HG02981 (cell line): ENCODE results near the gene MALRD1.

Experiments used
- ATAC-seq: cut with Tn5 transposase; IDR thresholded peaks from one replicate; pipeline ENCODE4 v1.9.1; 2021; ENCODE audit warnings: mild to moderate bottlenecking, moderate library complexity; ENCODE audit not compliant: unreplicated experiment

MALRD1 gene

GRCh38 chr10:19098803-19099202, 50.2 kb downstream of the MALRD1 start:
- ATAC-seq: no peak

GRCh38 chr10:19107406-19107805, 58.8 kb downstream of the MALRD1 start:
- ATAC-seq: no peak

GRCh38 chr10:19111501-19112267, 63.1 kb downstream of the MALRD1 start:
- no peak for ATAC-seq

GRCh38 chr10:19117438-19117837, 68.8 kb downstream of the MALRD1 start:
- ATAC-seq: no peak

GRCh38 chr10:19119191-19119590, 70.6 kb downstream of the MALRD1 start:
- no peak for ATAC-seq

- ATAC-seq: no peak
Measured at GRCh38 chr10:19120381-19120908, 71.8 kb downstream of the MALRD1 start.

DNA sequence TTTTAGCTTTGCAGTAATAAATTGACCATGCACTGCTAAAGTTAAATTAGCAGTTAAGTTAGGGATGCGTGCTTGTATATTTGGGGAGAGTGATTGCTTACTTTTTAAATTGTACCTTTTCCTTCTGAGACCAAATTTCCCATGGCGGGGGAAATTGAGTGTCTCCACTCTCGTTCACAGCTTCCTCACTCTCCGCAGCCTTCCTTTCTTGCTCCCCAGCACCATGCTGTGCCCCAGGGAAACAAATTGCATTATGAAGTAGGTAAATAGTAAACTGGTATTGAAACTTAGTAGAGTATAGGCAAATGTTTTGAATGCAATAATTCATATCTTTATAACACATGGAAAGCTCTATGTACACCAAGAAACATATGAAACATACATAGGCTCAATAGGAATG, 85.4 kb downstream of the MALRD1 start:
- no peak for ATAC-seq

DNA sequence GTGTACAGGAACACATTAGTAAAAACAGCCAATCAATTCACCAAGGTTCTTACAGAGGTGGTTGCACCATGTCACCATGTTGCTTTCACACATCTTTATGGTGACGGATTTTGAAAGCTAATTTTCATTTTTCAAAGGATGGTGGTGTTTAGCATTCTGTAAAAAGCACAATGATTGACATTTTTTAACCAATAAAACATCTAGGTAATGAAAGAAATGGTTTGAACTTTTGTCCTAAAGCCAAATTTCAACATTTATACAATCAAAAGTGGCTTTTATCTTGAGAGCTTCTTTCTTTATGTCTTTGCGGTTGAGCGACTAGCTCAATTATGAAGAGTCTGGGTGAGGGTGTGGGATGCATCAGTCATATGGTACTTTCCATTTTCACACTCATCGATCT, 94.4 kb downstream of the MALRD1 start:
- ATAC-seq: no peak

GRCh38 chr10:19144206-19144605, 95.6 kb downstream of the MALRD1 start:
- no peak for ATAC-seq

- ATAC-seq: no peak
Measured at GRCh38 chr10:19154375-19154774, 105.8 kb downstream of the MALRD1 start.

DNA sequence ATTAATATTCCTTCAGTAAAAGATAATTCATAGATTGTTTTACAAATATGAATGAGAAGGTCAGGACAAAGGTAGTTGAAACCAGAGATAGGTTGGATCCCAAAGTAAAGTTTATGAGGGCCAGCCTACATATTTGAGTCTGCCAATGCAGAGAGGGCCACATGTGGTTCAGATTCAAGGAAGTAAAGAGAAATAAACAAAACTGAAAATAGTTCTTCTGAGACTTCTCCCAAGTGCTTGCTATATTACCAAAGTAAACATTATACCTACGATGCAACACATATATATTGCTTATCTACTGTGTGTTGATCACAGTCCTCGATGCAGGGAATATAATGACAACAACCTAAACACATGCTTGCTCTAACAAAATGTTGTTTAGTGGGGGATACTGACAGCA, 109.8 kb downstream of the MALRD1 start:
- ATAC-seq: no peak

- no peak for ATAC-seq
Measured at GRCh38 chr10:19158870-19159269, 110.3 kb downstream of the MALRD1 start.

GRCh38 chr10:19164461-19164860, 115.9 kb downstream of the MALRD1 start:
- no peak for ATAC-seq

DNA sequence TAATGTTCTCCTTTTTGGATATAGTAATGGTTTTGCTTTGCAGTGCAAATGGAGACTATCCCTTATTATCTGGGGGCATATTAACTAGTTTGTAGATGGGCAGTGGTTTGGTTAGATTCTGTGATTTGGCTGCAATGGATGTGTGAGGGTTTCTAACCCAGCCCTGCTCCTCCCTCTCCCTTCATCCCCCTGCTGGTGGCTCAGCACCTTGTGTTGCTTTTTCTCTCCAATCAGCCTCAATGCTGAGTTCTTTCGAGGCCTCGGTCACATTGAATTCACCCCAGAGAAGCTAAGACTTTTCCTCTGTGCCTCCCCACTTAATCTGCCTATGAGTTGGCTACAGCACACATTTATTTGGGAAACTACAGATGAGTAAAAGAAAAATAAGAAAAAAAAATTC, 120.0 kb downstream of the MALRD1 start:
- ATAC-seq: no peak

GRCh38 chr10:19169041-19169440, 120.4 kb downstream of the MALRD1 start:
- ATAC-seq: no peak

DNA sequence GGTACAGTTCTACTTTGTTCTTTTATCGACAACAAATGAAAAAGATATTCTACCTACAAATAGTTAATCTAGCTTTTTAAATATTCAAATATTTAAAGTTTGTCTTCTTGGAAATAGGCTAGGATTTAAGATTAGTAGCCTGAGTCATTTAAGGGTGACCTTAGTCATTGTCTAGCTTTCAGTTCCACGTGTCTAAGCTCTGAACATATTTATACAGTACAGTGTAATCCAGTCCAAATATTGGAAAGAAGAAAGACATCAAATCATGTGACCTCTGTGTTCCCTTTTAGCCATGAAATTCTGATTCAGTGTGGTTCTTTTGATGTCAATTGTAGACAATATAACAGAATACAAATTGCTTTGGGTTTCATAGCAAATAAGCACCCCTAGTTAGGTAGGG, 121.1 kb downstream of the MALRD1 start:
- ATAC-seq: no peak

DNA sequence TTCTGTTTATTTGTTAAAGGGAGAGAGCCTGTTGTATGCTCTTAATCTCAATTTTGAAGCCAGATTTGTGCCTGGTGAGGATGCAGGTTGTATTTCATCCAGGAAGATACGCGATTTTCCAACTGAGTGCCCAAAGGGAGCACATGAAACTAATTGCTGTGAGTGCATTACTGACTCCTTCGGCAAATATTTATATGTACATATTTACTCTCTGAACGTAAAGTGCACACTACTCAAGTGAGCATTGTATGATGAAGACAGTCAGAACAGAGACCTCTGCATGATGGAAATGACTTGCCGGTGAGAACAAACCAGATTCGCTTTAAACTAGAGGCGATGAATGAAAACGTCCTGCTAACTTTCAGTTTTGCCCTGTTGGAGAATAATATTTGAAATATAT, 130.1 kb downstream of the MALRD1 start:
- no peak for ATAC-seq

DNA sequence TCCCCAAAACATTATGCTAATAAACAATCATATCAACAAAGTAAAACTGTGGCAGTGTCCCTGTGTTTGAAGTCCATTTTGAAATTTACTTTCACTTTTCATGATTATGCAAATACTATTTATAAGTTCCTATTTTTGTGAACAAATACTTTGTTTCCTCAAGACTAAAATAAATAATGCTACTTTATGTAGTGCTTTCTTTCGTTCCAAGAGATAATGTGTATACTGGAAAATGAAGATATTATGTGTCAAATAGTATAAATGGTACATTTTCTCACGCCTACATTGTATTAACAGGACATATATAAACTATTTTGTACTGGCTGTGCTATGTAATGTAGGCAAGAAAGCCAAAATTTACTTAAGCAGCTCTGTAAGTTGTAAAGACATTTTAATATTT, 136.3 kb downstream of the MALRD1 start:
- no peak for ATAC-seq

DNA sequence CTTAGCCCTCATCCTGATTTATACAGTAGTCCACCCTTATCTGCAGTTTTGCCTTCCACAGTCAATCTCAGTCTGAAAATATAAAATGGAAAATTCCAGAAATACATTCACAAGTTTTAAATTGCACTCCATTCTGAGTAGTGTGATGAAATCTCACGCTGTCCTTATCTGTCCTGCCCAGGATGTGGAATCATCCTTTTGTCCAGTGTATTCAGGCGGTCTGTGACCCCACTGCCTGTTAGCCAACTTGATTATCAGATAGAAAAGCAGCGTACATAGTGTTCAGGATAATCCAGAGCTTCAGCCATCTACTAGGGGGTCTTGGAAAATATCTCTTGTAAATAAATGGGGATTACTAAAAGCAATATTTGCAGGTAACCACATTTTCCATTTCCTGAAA, 146.3 kb downstream of the MALRD1 start:
- no peak for ATAC-seq

- no peak for ATAC-seq
Measured at GRCh38 chr10:19195698-19196097, 147.1 kb downstream of the MALRD1 start.

DNA sequence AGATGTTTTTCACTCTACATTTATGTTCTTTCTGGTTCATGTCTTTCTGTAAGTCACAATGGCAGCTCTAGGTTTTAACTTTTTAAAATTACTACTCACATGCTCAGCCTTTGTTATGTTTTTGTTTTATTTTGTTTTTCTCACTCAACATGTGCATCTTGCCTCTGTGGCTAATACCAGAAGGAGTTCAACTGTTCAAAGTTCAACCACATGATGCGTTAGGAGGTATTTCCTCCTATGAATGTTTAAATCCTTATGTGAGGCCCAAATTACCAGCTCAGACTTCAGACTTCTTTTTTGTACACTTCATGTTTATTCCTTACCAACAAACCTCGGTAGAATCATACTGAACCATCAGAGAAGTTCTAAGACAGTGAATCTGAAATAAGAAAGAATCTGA, 151.6 kb downstream of the MALRD1 start:
- no peak for ATAC-seq

DNA sequence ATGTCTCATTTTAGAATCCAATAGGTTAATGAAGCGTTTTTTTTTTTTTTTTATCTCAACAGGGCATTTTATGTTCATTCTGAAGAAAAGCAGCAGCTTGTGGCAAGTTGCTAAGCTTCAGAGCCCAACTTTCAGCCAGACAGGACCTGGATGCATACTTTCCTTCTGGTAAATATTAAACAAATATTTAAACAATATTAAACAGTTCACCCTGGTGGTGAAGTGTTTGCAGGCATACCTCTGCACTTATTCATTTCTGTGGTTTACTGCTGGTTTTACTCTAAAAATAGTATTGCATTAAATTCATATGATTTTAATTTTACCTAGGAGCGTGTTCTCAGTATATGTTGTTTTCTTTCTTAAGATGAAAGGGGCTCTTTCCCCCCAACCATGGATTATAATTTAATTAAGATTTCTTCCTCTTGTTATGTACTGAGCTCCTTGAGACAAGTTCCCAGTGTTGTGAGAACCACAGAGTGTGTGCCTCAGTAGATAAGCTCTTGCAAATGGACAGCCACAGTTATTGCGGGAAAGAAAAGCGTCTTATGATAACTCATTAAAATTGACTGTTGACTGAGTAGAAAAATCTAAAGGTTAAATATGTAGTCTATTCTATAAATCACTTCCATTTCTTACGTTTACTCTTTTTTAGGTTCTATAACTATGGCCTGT, 155.8 kb downstream of the MALRD1 start:
- ATAC-seq: no peak
